ENCODE data around the gene FBXO48. TPM values are rescaled to one million over a fixed set of nuclear protein-coding genes. Genes with fewer than 3 reads are reported as not detected.

The FBXO48 gene
- total RNA-seq, 1 donor: 0.99 TPM

DNA sequence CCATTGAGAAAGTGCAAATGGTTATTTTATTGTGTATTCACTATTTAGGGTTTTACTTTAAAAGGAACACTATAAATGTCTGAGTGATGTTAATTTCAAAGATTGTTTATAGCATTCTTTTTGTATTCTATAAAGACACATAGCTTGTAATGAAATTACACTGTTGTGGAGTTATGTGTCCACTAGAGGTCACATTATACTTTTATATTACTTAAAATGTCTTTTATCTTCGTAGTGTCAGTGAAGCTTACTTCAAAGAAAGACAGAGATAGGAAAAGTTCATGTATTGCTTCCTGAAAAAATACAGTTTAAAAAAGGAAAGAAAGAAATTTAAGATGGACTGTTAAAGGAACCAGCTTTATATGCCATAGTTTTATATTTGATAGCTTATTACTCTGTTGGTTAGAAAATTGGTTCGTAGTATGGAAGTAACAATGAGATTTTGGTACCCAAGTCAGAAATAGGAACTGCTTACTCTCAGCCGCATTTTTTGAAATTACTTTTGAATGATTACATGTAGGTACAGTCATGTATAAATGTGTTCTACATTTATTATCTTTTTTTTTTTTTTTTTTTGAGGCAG is 20.8 kb upstream of the FBXO48 start:
- peak; percentile 49 for DNase-seq (ENCODE audit: low read depth)
- TF ChIP-seq, protein P1, sequence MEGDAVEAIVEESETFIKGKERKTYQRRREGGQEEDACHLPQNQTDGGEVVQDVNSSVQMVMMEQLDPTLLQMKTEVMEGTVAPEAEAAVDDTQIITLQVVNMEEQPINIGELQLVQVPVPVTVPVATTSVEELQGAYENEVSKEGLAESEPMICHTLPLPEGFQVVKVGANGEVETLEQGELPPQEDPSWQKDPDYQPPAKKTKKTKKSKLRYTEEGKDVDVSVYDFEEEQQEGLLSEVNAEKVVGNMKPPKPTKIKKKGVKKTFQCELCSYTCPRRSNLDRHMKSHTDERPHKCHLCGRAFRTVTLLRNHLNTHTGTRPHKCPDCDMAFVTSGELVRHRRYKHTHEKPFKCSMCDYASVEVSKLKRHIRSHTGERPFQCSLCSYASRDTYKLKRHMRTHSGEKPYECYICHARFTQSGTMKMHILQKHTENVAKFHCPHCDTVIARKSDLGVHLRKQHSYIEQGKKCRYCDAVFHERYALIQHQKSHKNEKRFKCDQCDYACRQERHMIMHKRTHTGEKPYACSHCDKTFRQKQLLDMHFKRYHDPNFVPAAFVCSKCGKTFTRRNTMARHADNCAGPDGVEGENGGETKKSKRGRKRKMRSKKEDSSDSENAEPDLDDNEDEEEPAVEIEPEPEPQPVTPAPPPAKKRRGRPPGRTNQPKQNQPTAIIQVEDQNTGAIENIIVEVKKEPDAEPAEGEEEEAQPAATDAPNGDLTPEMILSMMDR (IDR thresholded peaks at IDR 0.05; ENCODE audit: insufficient read depth, low read length): peak; percentile 45
- no peak overlapping the region for H3K4me3 ChIP-seq (ENCODE audit: low read depth, low read length)

- TF ChIP-seq, protein P1 (IDR thresholded peaks at IDR 0.05; ENCODE audit: insufficient read depth, low read length): no peak
- DNase-seq (ENCODE audit: low read depth): no peak
- H3K4me3 ChIP-seq (ENCODE audit: low read depth, low read length): no peak overlapping the region
Measured at GRCh38 chr2:68483011-68483410, 15.9 kb upstream of the FBXO48 start.

DNA sequence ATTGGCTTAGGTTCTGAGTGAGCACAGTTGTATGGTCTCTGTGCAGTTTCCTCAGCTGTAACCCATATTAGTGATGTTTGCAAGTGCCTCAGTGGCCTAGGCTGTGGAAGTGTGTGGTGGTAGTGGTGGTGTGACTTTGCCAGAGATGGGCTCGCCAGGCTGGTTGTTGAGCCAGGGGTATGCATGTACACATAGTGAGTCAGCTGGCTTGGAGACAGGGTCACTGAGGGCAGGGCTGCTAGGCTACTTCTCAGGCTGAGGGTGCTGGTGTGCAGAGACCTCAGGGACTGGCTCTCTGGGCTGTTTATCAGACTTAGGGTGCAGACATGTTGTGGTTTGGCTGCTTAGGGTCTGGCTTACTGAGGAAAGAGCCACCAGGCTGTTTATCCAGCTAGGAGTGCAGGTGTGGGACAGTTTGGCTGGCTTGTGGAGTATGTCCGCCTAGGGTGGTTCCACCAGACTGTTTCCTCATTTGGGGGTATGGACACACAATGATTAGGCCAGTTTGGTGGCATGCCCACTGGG is 15.3 kb upstream of the FBXO48 start:
- DNase-seq (ENCODE audit: low read depth): no peak
- H3K4me3 ChIP-seq (ENCODE audit: low read depth, low read length): no peak overlapping the region
- TF ChIP-seq, protein P1 (IDR thresholded peaks at IDR 0.05; ENCODE audit: insufficient read depth, low read length): no peak

DNA sequence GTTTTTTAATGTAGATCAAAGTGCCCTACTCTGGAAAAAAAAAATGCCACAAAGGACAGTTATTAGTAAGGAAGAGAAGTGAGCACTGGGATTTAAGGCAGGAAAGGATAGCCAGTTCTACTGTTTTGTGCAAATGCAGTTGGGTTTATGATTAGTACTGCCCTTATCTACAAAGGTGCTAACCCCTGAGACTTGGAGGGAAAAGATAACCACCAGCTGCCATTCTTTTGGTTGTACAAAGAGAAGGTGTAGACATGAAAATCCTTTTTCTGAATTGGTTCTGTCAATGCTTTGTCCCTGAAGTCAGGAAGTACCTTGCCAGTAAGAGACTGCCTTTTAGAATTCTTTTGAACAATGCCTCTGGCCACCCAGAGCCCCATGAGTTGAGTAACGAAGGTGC is 11.6 kb upstream of the FBXO48 start:
- no peak for DNase-seq (ENCODE audit: low read depth)
- TF ChIP-seq, protein P1 (IDR thresholded peaks at IDR 0.05; ENCODE audit: insufficient read depth, low read length): no peak
- no peak overlapping the region for H3K4me3 ChIP-seq (ENCODE audit: low read depth, low read length)

GRCh38 chr2:68476454-68476853 is 9.4 kb upstream of the FBXO48 start:
- TF ChIP-seq, protein P1 (IDR thresholded peaks at IDR 0.05; ENCODE audit: insufficient read depth, low read length): no peak
- no peak overlapping the region for H3K4me3 ChIP-seq (ENCODE audit: low read depth, low read length)
- no peak for DNase-seq (ENCODE audit: low read depth)

DNA sequence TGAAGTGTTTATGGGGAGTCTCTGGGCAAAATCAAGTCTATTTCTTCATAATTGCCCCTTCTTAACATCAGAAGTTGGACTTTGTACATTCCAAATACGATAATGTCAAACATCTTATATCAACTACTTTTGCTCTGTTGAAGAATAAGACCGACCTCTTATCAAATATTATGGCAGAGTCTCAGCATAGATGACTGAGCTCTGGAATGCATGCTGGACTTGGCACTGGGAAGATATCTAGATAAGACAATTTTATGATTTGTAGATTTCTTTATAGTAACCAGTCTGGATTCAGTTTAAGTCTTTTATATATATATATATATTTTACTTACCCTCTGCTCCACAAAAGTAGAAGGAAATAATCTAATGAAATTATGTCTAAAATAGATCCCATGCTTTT is 8.5 kb upstream of the FBXO48 start:
- no peak for DNase-seq (ENCODE audit: low read depth)
- H3K4me3 ChIP-seq (ENCODE audit: low read depth, low read length): no peak overlapping the region
- TF ChIP-seq, protein P1 (IDR thresholded peaks at IDR 0.05; ENCODE audit: insufficient read depth, low read length): no peak

DNA sequence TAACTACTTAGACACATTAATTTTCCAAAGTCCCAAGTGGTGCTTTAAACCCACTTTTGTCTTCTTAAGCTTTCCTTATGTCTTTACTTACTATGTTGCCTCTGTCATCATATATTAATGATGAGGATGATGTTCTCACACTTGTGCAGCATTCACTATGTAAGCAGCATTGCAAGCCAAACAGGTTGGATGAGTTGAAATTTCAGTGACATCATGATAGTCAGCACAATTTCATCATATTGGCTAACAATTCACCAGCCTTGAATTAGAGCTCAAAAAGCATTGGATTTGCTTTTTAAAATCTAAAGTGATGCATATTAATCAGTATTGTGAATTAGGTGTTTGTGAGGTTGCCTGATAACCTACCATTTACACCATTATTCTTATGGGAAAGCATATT is 8.0 kb upstream of the FBXO48 start:
- no peak overlapping the region for H3K4me3 ChIP-seq (ENCODE audit: low read depth, low read length)
- DNase-seq (ENCODE audit: low read depth): no peak
- TF ChIP-seq, protein P1 (IDR thresholded peaks at IDR 0.05; ENCODE audit: insufficient read depth, low read length): no peak
